K562 (cell line): ENCODE results near the gene HLCS. TPM values are rescaled to one million over a fixed set of nuclear protein-coding genes. Genes with fewer than 3 reads are reported as not detected.

ENCODE experiments used
- ATAC-seq: fragments of 200-7000 bp; cut with Tn5 transposase; 3 replicates; pipeline ENCODE4 v1.9.1; 2020; ENCODE audit warnings: moderate library complexity
- BruUV-seq: library from RNA; stranded (reverse); fragments of 400-500 nt; replicated peaks from 2 replicates; lab custom pipeline; 2021; lab: Mats Ljungman, UMichigan
- CTCF ChIA-PET: fragments of 300-600 bp; formaldehyde crosslinking; extraction: SDS; loops from one replicate; lab custom pipeline; 2021; ENCODE audit warnings: low intra/inter-chr PET ratio; lab: Yijun Ruan, JAX
- POLR2A ChIA-PET: fragments of 300-600, 350-650 bp; sonication (Branson Sonifier 250); formaldehyde crosslinking; extraction: SDS; loops from one replicate; lab custom pipeline; 2021; ENCODE audit warnings: antibody characterized with exemption, inconsistent platforms; lab: Yijun Ruan, JAX
- DNase-seq, 4 experiments: peaks; one replicate each; pipeline versions ENCODE4 v3.0.0 to v3.0.0-alpha.2; 2011 to 2018; ENCODE audit warnings: low spot score in 3 of 4, mixed read lengths in 3 of 4; ENCODE audit errors: extremely low read depth in 1 of 4
- FAIRE-seq: peaks from 2 replicates; lab custom pipeline; 2011; peaks lifted over from hg19 to GRCh38; lab: Jason Lieb, UNC
- H2AFZ ChIP-seq: 2 replicates; pipeline ENCODE4 v1.6.0; 2011; ENCODE audit warnings: low read depth, low read length, control low read depth, inconsistent platforms
- H3K27ac ChIP-seq: fragments of 200-600 bp; 3 replicates; pipeline ENCODE4 v1.8.0; 2011; ENCODE audit warnings: low read depth, mild to moderate bottlenecking, control low read depth, inconsistent platforms, low read length, moderate library complexity, mixed read lengths; ENCODE audit errors: extremely low read depth
- H3K27me3 ChIP-seq, 2 experiments: fragments of 300-600 bp in 1 of 2; 2 replicates in 1 of 2; 3 replicates in 1 of 2; pipeline versions ENCODE4 v1.6.0 to v1.8.0; 2011; ENCODE audit warnings: inconsistent platforms in 2 of 2, low read length in 2 of 2, mild to moderate bottlenecking in 1 of 2, mixed read lengths in 1 of 2, moderate library complexity in 1 of 2; ENCODE audit not compliant: control insufficient read depth in 2 of 2, insufficient read depth in 2 of 2
- H3K36me3 ChIP-seq: fragments of 300-600 bp; 3 replicates; pipeline ENCODE4 v1.8.0; 2011; ENCODE audit warnings: mild to moderate bottlenecking, low read length, inconsistent platforms; ENCODE audit not compliant: control insufficient read depth, insufficient read depth
- H3K4me1 ChIP-seq, 2 experiments: fragments of 200-600 bp in 1 of 2; replicated peaks in 1 of 2; 2 replicates in 1 of 2; 3 replicates in 1 of 2; pipeline versions ENCODE4 v1.5.1 to v1.8.0; 2011; ENCODE audit warnings: inconsistent platforms in 2 of 2, low read length in 2 of 2, mild to moderate bottlenecking in 1 of 2, mixed read lengths in 1 of 2, moderate library complexity in 1 of 2; ENCODE audit not compliant: control insufficient read depth in 2 of 2, insufficient read depth in 2 of 2
- H3K4me2 ChIP-seq: 2 replicates; pipeline ENCODE4 v1.6.1; 2011; ENCODE audit warnings: low read length, control low read depth, inconsistent platforms, mixed read lengths; ENCODE audit not compliant: insufficient read depth
- H3K4me3 ChIP-seq: fragments of 200-600 bp; sonication (generic), shearing (Covaris generic); 2 replicates; pipeline ENCODE4 v1.5.1; 2016; ENCODE audit warnings: control low read depth, inconsistent platforms
- H3K79me2 ChIP-seq: fragments of 200-600 bp; 3 replicates; pipeline ENCODE4 v1.8.0; 2011; ENCODE audit warnings: low read length, inconsistent platforms; ENCODE audit not compliant: control insufficient read depth, insufficient read depth
- H3K9ac ChIP-seq, 2 experiments: 2 replicates each; pipeline versions ENCODE4 v1.6.0 to v1.6.1; 2011; ENCODE audit warnings: low read depth in 2 of 2, low read length in 2 of 2, control low read depth in 1 of 2, inconsistent platforms in 1 of 2, mild to moderate bottlenecking in 1 of 2, mixed read lengths in 1 of 2; ENCODE audit not compliant: insufficient read depth in 1 of 2
- H3K9me1 ChIP-seq: one replicate; pipeline ENCODE4 v1.6.0; 2011; ENCODE audit warnings: inconsistent platforms, mild to moderate bottlenecking, low read length, moderate library complexity; ENCODE audit not compliant: control insufficient read depth, insufficient read depth
- H3K9me3 ChIP-seq: replicated peaks from 2 replicates; pipeline ENCODE4 v1.5.1; 2011; ENCODE audit warnings: low read depth, low read length, inconsistent platforms; ENCODE audit not compliant: control insufficient read depth, insufficient read depth
- H4K20me1 ChIP-seq: replicated peaks from 2 replicates; pipeline ENCODE4 v1.6.1; 2011; ENCODE audit warnings: low read length, inconsistent platforms, mixed read lengths; ENCODE audit not compliant: control insufficient read depth, insufficient read depth
- EGR1 ChIP-seq: fragments of 450-650 bp; conservative IDR thresholded peaks from 2 replicates; pipeline ENCODE4 v1.6.1; 2017; ENCODE audit warnings: mild to moderate bottlenecking
- FOXJ2 ChIP-seq: fragments of 200-800 bp; sonication (Bioruptor generic); IDR thresholded peaks from 2 replicates; pipeline ENCODE4 v1.6.1; 2016; ENCODE audit warnings: missing genetic modification characterization, missing compliant biosample characterization
- NR2C1 ChIP-seq, 2 experiments: fragments of 450-650 bp; IDR thresholded peaks; 2 replicates each; pipeline ENCODE4 v1.6.1; 2017; ENCODE audit warnings: mild to moderate bottlenecking in 2 of 2, antibody characterized with exemption in 1 of 2, inconsistent platforms in 1 of 2, missing compliant biosample characterization in 1 of 2, missing genetic modification characterization in 1 of 2
- ZBTB26 ChIP-seq: fragments of 450-650 bp; formaldehyde crosslinking; IDR thresholded peaks from 2 replicates; pipeline ENCODE4 v1.4.0; 2022; ENCODE audit warnings: missing genetic modification characterization
- ZFX ChIP-seq: sonication (generic); formaldehyde crosslinking; IDR thresholded peaks from 2 replicates; pipeline ENCODE4 v1.8.0; 2022; ENCODE audit warnings: mild to moderate bottlenecking, missing genetic modification reagents, moderate library complexity
- WGBS: fragments of 100-300 bp; shearing (Covaris generic); methylation state at CpG from one replicate; pipeline ENCODE4 v1.1.6; 2016; ENCODE audit warnings: low coverage, mixed read lengths; ENCODE audit not compliant: insufficient coverage; ENCODE audit errors: missing lambda C conversion rate; 5-methylcytosine and 5-hydroxymethylcytosine counted together
- in situ Hi-C: fragments of 300-500 bp; cut with MboI; formaldehyde crosslinking; loops from 4 replicates; pipeline ENCODE4 v1.15.0; 2018; ENCODE audit warnings: inconsistent platforms, mixed read lengths
- intact Hi-C: fragments of 100-400 bp; cut with micrococcal nuclease; formaldehyde crosslinking; loops from 2 replicates; pipeline ENCODE4 v1.14.2; 2022
- polyA plus RNA-seq, 8 experiments: library from polyadenylated mRNA; depleted of rRNA in 4 of 8; stranded (reverse) in 5 of 8; unstranded in 3 of 8; fragments of >200 nt; fragmentation: Nextera tagmentation in 2 of 8; fragmentation: Illumina TruSeq in 1 of 8; extraction: Ambion mirVana in 2 of 8; extraction: Trizol in 1 of 8; gene quantifications; 2 replicates each; pipeline versions ENCODE4 v1.2.1 to v1.2.3, GENCODE V29; 2011 to 2014; ENCODE audit warnings: inconsistent platforms in 1 of 8, missing spikeins in 1 of 8
- total RNA-seq, 7 experiments: library from RNA; depleted of rRNA in 6 of 7; stranded (reverse); fragments of >200 nt in 6 of 7; fragmentation: Illumina TruSeq in 2 of 7; extraction: Trizol in 2 of 7; gene quantifications; 2 replicates each; pipeline versions ENCODE4 v1.2.1 to v1.2.3, GENCODE V29; 2011 to 2021; ENCODE audit warnings: low replicate concordance in 1 of 7

Gene HLCS
- total and polyA plus RNA-seq, 9 of the 15 experiments (the other 6 are each of a cell fraction or from before 2014, with no cell fraction given) = 3.0 to 21.5 (median 17.1) TPM

GRCh38 chr21:36976228-36976861, 9.9 kb upstream of the HLCS start:
- ChIA-PET CTCF (interaction anchor here (0.5 to 2.7 kb wide), 12 partner anchors 13 to 1395 kb away, joined by 3 to 35 read pairs (median 5); partner anchors contain the start of genes PIGP and TTC3), POLR2A (interaction anchor here (0.6 to 4.0 kb wide), 10 partner anchors 9 to 1712 kb away, joined by 3 to 14 read pairs (median 3); partner anchors contain the start of gene HLCS)
- in situ Hi-C loops = loop anchor here (10.0 kb wide), 1 partner anchor 108 kb away; no protein-coding TSS in a partner anchor
- no peaks in the 10 kb centered on the region for H3K9me3 ChIP-seq
- 37% methylated on average over 5 of the region's 5 CpGs for WGBS
- no peaks in the 10 kb centered on the region for H3K9me1 ChIP-seq
- H3K79me2 ChIP-seq = no peaks in the 10 kb centered on the region
- no peak overlapping the region for H2AFZ ChIP-seq
- no peak for TF ChIP-seq EGR1
- TF ChIP-seq ZFX (CRISPR knock-in tag) = no peak
- TF ChIP-seq FOXJ2 = 0 out of 2 replicates have a peak, but pooled peaks have one; percentile 7
- no peak for TF ChIP-seq ZBTB26 (CRISPR knock-in tag)
- 0 out of 2 replicates have a peak, but pooled peaks have one; percentile 12 for TF ChIP-seq NR2C1 (IDR thresholded peaks at IDR 0.05)
- TF ChIP-seq NR2C1 (tag; IDR thresholded peaks at IDR 0.05) = no peak
- FAIRE-seq = no peak
- DNase-seq = no peak
- H3K4me2 ChIP-seq = no peak overlapping the region
- intact Hi-C loops = loop anchor here (2.0 kb wide), 1 partner anchor 102 kb away; no protein-coding TSS in a partner anchor
- no peaks in the 10 kb centered on the region for H4K20me1 ChIP-seq
- H3K4me1 ChIP-seq = peaks cover 16 to 20% of the 10 kb centered on the region in 2 experiments
- no peak overlapping the region for H3K27ac ChIP-seq
- no TSS peak for BruUV-seq
- H3K9ac ChIP-seq = no peak overlapping the region
- H3K36me3 ChIP-seq = no peaks in the 10 kb centered on the region; the same call in 2 of the 3 replicates
- ATAC-seq = no peak
- no peaks in the 10 kb centered on the region for H3K27me3 ChIP-seq
- H3K4me3 ChIP-seq = no peak overlapping the region
